H7 (cell line): ENCODE data around the gene MUC3A. TPM values are rescaled to one million over a fixed set of nuclear protein-coding genes. Genes with fewer than 3 reads are reported as not detected.
A peak's percentile ranks its signal among the peaks of the same experiment; 100 is the strongest.
"Not testable (repeated sequence)": the region's sequence is repeated elsewhere in the genome, so short reads cannot be mapped to it uniquely, and the experiment has no call there.

ENCODE experiments used
- DNase-seq: peaks from one replicate; pipeline ENCODE4 v3.0.0; 2012
- H3K27me3 ChIP-seq: 2 replicates; pipeline ENCODE4 v1.6.0; 2011; ENCODE audit warnings: mild to moderate bottlenecking, low read length; ENCODE audit not compliant: control insufficient read depth, insufficient read depth
- H3K36me3 ChIP-seq: replicated peaks from 2 replicates; pipeline ENCODE4 v1.5.1; 2011; ENCODE audit warnings: low read length; ENCODE audit not compliant: control insufficient read depth, insufficient read depth
- H3K4me3 ChIP-seq: 2 replicates; pipeline ENCODE4 v1.5.1; 2011; ENCODE audit warnings: low read depth, mild to moderate bottlenecking, control low read depth, low read length, moderate library complexity; ENCODE audit not compliant: insufficient read depth
- total RNA-seq: library from RNA; depleted of rRNA; stranded (reverse); fragments of >200 nt; shearing (Covaris generic); gene quantifications from 2 replicates; pipeline ENCODE4 v1.2.3, GENCODE V29; 2014; rRNA removed

Gene MUC3A
- total RNA-seq: 8.5 and 14.6 TPM in 2 replicates

- H3K4me3 ChIP-seq: peak within 1 kb of the TSS; percentile 26; the same call in 1 of the 2 replicates
- no peaks in the 10 kb centered on the region for H3K27me3 ChIP-seq
- H3K36me3 ChIP-seq: no peaks in the 10 kb centered on the region; the same call in 1 of the 2 replicates
- DNase-seq: peak; percentile 70
These were observed at the start of gene MUC3A for GRCh38 chr7:100949227-100949932. MUC3A (plus strand) TSS chr7:100949534; CDS start chr7:100949625, 91 bp downstream.

- no peak for DNase-seq
- Histone ChIP-seq H3K27me3 (peaks cover 9% of the 10 kb centered on the region), H3K4me3 (no peak overlapping the region), H3K36me3 (no peaks in the 10 kb centered on the region)
These were observed 48.4 kb upstream of the MUC3A start for GRCh38 chr7:100900978-100901377.

GRCh38 chr7:100901921-100902332, 47.4 kb upstream of the MUC3A start:
- no peak overlapping the region for H3K4me3 ChIP-seq
- DNase-seq: no peak

GRCh38 chr7:100902638-100903037, 46.7 kb upstream of the MUC3A start:
- no peaks in the 10 kb centered on the region for H3K36me3 ChIP-seq
- no peak overlapping the region for H3K4me3 ChIP-seq
- no peaks in the 10 kb centered on the region for H3K27me3 ChIP-seq
- DNase-seq: no peak

More at GRCh38 chr7:100901921-100902332, 47.4 kb upstream of the MUC3A start:
- H3K36me3 ChIP-seq: no peaks in the 10 kb centered on the region
- H3K27me3 ChIP-seq: peaks cover 1% of the 10 kb centered on the region

- H3K27me3 ChIP-seq: no peaks in the 10 kb centered on the region
- no peak overlapping the region for H3K4me3 ChIP-seq
- no peak for DNase-seq
- no peaks in the 10 kb centered on the region for H3K36me3 ChIP-seq
These were observed 40.8 kb upstream of the MUC3A start for GRCh38 chr7:100908512-100908911.

- H3K27me3 ChIP-seq, DNase-seq: not testable (repeated sequence)
These were observed 38.9 kb upstream of the MUC3A start for GRCh38 chr7:100910443-100910842.

GRCh38 chr7:100911484-100911883, 37.9 kb upstream of the MUC3A start:
- Histone ChIP-seq H3K36me3 (no peaks in the 10 kb centered on the region), H3K27me3 (no peaks in the 10 kb centered on the region), H3K4me3 (no peak overlapping the region)
- DNase-seq: no peak

More at GRCh38 chr7:100910443-100910842, 38.9 kb upstream of the MUC3A start:
- not testable (repeated sequence) for H3K4me3 ChIP-seq, H3K36me3 ChIP-seq

GRCh38 chr7:100914208-100914878, 35.0 kb upstream of the MUC3A start:
- Histone ChIP-seq H3K27me3 (no peaks in the 10 kb centered on the region), H3K36me3 (no peaks in the 10 kb centered on the region), H3K4me3 (no peak overlapping the region)
- DNase-seq: no peak

GRCh38 chr7:100914879-100915447, 34.4 kb upstream of the MUC3A start:
- DNase-seq: no peak
- no peak overlapping the region for H3K4me3 ChIP-seq
- no peaks in the 10 kb centered on the region for H3K36me3 ChIP-seq
- no peaks in the 10 kb centered on the region for H3K27me3 ChIP-seq

GRCh38 chr7:100919335-100919734, 30.0 kb upstream of the MUC3A start:
- H3K36me3 ChIP-seq, H3K27me3 ChIP-seq, H3K4me3 ChIP-seq, DNase-seq: not testable (repeated sequence)

GRCh38 chr7:100919779-100920437, 29.4 kb upstream of the MUC3A start:
- not testable (repeated sequence) for H3K36me3 ChIP-seq, H3K4me3 ChIP-seq, DNase-seq, H3K27me3 ChIP-seq

- no peak for DNase-seq
- Histone ChIP-seq H3K36me3 (no peaks in the 10 kb centered on the region), H3K4me3 (no peak overlapping the region), H3K27me3 (no peaks in the 10 kb centered on the region)
These were observed 28.3 kb upstream of the MUC3A start for GRCh38 chr7:100921039-100921438.

- not testable (repeated sequence) for H3K27me3 ChIP-seq, H3K4me3 ChIP-seq, H3K36me3 ChIP-seq, DNase-seq
These were observed 25.7 kb upstream of the MUC3A start for GRCh38 chr7:100923616-100924015.

- no peaks in the 10 kb centered on the region; the same call in 1 of the 2 replicates for H3K36me3 ChIP-seq
These were observed 19.5 kb upstream of the MUC3A start for GRCh38 chr7:100929808-100930174.

More at GRCh38 chr7:100929808-100930174, 19.5 kb upstream of the MUC3A start:
- Histone ChIP-seq H3K4me3 (no peak overlapping the region), H3K27me3 (no peaks in the 10 kb centered on the region)
- DNase-seq: no peak
